GM21786 (cell line): ENCODE data around the gene PRKCQ.

Experiments used
- ATAC-seq: cut with Tn5 transposase; IDR thresholded peaks from one replicate; pipeline ENCODE4 v1.9.1; 2021; ENCODE audit not compliant: unreplicated experiment

Gene PRKCQ

GRCh38 chr10:6579904-6580278 lies at the start of gene PRKCQ:
Gene PRKCQ (minus strand): TSS chr10:6580276. CDS start chr10:6515135, 65,141 bp downstream.
- no peak for ATAC-seq

GRCh38 chr10:6625428-6625827 lies 45.4 kb upstream of the PRKCQ start:
- ATAC-seq, result no peak

GRCh38 chr10:6624392-6624791 lies 44.3 kb upstream of the PRKCQ start:
- ATAC-seq, result no peak

- ATAC-seq, result no peak
Measured at GRCh38 chr10:6622921-6623320, 42.8 kb upstream of the PRKCQ start.

GRCh38 chr10:6621536-6621935 lies 41.5 kb upstream of the PRKCQ start:
- ATAC-seq, result no peak

GRCh38 chr10:6619660-6620059 lies 39.6 kb upstream of the PRKCQ start:
- ATAC-seq, result no peak

GRCh38 chr10:6618340-6618739 lies 38.3 kb upstream of the PRKCQ start:
- ATAC-seq, result no peak

GRCh38 chr10:6617309-6618076 lies 37.4 kb upstream of the PRKCQ start:
- no peak for ATAC-seq

- ATAC-seq, result no peak
Measured at GRCh38 chr10:6615971-6616370, 35.9 kb upstream of the PRKCQ start.

GRCh38 chr10:6612371-6612770 lies 32.3 kb upstream of the PRKCQ start:
- ATAC-seq, result no peak

- no peak for ATAC-seq
Measured at GRCh38 chr10:6610647-6611046, 30.6 kb upstream of the PRKCQ start.

GRCh38 chr10:6609625-6610024 lies 29.5 kb upstream of the PRKCQ start:
- no peak for ATAC-seq

- no peak for ATAC-seq
Measured at GRCh38 chr10:6607778-6608177, 27.7 kb upstream of the PRKCQ start.

- ATAC-seq, result no peak
Measured at GRCh38 chr10:6607182-6607581, 27.1 kb upstream of the PRKCQ start.

- ATAC-seq, result no peak
Measured at GRCh38 chr10:6603142-6604125, 23.4 kb upstream of the PRKCQ start.

- no peak for ATAC-seq
Measured at GRCh38 chr10:6602700-6603084, 22.6 kb upstream of the PRKCQ start.

GRCh38 chr10:6602026-6602699 lies 22.1 kb upstream of the PRKCQ start:
- ATAC-seq, result no peak

- no peak for ATAC-seq
Measured at GRCh38 chr10:6601246-6601805, 21.2 kb upstream of the PRKCQ start.

GRCh38 chr10:6600224-6600987 lies 20.3 kb upstream of the PRKCQ start:
- ATAC-seq, result no peak

GRCh38 chr10:6598679-6599078 lies 18.6 kb upstream of the PRKCQ start:
- ATAC-seq, result no peak
